WTC11 (cell line): Measurements from ENCODE around the gene WDR81. TPM values are rescaled to one million over a fixed set of nuclear protein-coding genes. Genes with fewer than 3 reads are reported as not detected.
A peak's percentile ranks its signal among the peaks of the same experiment; 100 is the strongest.

ENCODE experiments used
- ATAC-seq: fragments of 200-7000 bp; cut with Tn5 transposase; 2 replicates; pipeline ENCODE4 v1.10.0; 2021; ENCODE audit warnings: mild to moderate bottlenecking, moderate library complexity
- CTCF ChIA-PET: fragments of 300-600 bp; sonication (Branson Sonifier 250); formaldehyde crosslinking; loops from one replicate; lab custom pipeline; 2021; ENCODE audit warnings: antibody characterized with exemption; lab: Charles Lee
- POLR2A ChIA-PET: fragments of 350-600 bp; sonication (Branson Sonifier 250); formaldehyde crosslinking; loops from one replicate; lab custom pipeline; 2021; ENCODE audit warnings: antibody characterized with exemption; lab: Charles Lee
- DNase-seq: peaks from one replicate; pipeline ENCODE4 v3.0.0; 2021; ENCODE audit warnings: low spot score
- H3K27ac Mint-ChIP-seq: 2 replicates; pipeline ENCODE4 v1.8.0; 2021; ENCODE audit warnings: mixed read lengths
- H3K27me3 Mint-ChIP-seq: 2 replicates; pipeline ENCODE4 v1.8.0; 2021; ENCODE audit warnings: low read depth, mild to moderate bottlenecking, moderate library complexity, mixed read lengths
- H3K36me3 Mint-ChIP-seq: 2 replicates; pipeline ENCODE4 v1.8.0; 2021; ENCODE audit warnings: mixed read lengths
- H3K4me1 Mint-ChIP-seq: 2 replicates; pipeline ENCODE4 v1.8.0; 2022; ENCODE audit warnings: mixed read lengths
- H3K4me3 Mint-ChIP-seq: 2 replicates; pipeline ENCODE4 v1.8.0; 2021; ENCODE audit warnings: mild to moderate bottlenecking, moderate library complexity, mixed read lengths
- H3K9me3 Mint-ChIP-seq: 2 replicates; pipeline ENCODE4 v1.8.0; 2021; ENCODE audit warnings: mixed read lengths
- CREB1 ChIP-seq: sonication (generic); formaldehyde crosslinking; IDR thresholded peaks from 2 replicates; pipeline ENCODE4 v1.8.0; 2023; ENCODE audit warnings: mild to moderate bottlenecking, missing genetic modification reagents
- ELF4 ChIP-seq: sonication (generic); formaldehyde crosslinking; IDR thresholded peaks from 2 replicates; pipeline ENCODE4 v1.8.1; 2022; ENCODE audit warnings: low read depth, mild to moderate bottlenecking, moderate library complexity, missing genetic modification reagents
- SP1 ChIP-seq: sonication (generic); formaldehyde crosslinking; conservative IDR thresholded peaks from 2 replicates; pipeline ENCODE4 v1.8.1; 2022; ENCODE audit warnings: missing genetic modification reagents
- TCF7 ChIP-seq: sonication (generic); formaldehyde crosslinking; IDR thresholded peaks from 2 replicates; pipeline ENCODE4 v1.8.0; 2022; ENCODE audit warnings: mild to moderate bottlenecking, low read depth, missing genetic modification reagents, moderate library complexity
- TP53 ChIP-seq: sonication (generic); formaldehyde crosslinking; IDR thresholded peaks from 2 replicates; pipeline ENCODE4 v1.8.1; 2023; ENCODE audit warnings: mild to moderate bottlenecking, missing genetic modification reagents
- ZNF263 ChIP-seq: sonication (generic); formaldehyde crosslinking; IDR thresholded peaks from 2 replicates; pipeline ENCODE4 v1.8.1; 2022; ENCODE audit warnings: low read depth, mild to moderate bottlenecking, moderate library complexity, missing genetic modification reagents
- ZNF317 ChIP-seq: sonication (generic); formaldehyde crosslinking; IDR thresholded peaks from 2 replicates; pipeline ENCODE4 v1.8.1; 2023; ENCODE audit warnings: low read depth, mild to moderate bottlenecking, moderate library complexity, missing genetic modification reagents, borderline replicate concordance
- ZNF416 ChIP-seq: fragments of 250-450 bp; sonication (Bioruptor Pico); IDR thresholded peaks from 2 replicates; pipeline ENCODE4 v1.9.0; 2021; ENCODE audit warnings: mild to moderate bottlenecking, inconsistent platforms
- ZNF423 ChIP-seq: fragments of 250-450 bp; sonication (Bioruptor Pico); IDR thresholded peaks from 2 replicates; pipeline ENCODE4 v2.1.2; 2022; ENCODE audit warnings: mild to moderate bottlenecking, moderate library complexity
- ZNF671 ChIP-seq: fragments of 250-450 bp; sonication (Bioruptor Pico); IDR thresholded peaks from 2 replicates; pipeline ENCODE4 v1.8.0; 2021; ENCODE audit warnings: mild to moderate bottlenecking
- total RNA-seq: library from RNA; stranded (reverse); gene quantifications from 3 replicates; pipeline ENCODE4 v1.2.3, GENCODE V29; 2021
- TF ChIP-seq, protein P1 (sequence below): sonication (generic); formaldehyde crosslinking; IDR thresholded peaks from 2 replicates; pipeline ENCODE4 v1.8.1; 2023; ENCODE audit warnings: mild to moderate bottlenecking, missing genetic modification reagents, borderline replicate concordance
- TF ChIP-seq, protein P2 (sequence below): sonication (generic); formaldehyde crosslinking; IDR thresholded peaks from 2 replicates; pipeline ENCODE4 v1.8.0; 2022; ENCODE audit warnings: mild to moderate bottlenecking, missing genetic modification reagents
- TF ChIP-seq, protein P3 (sequence below): sonication (generic); formaldehyde crosslinking; IDR thresholded peaks from 2 replicates; pipeline ENCODE4 v1.8.1; 2023; ENCODE audit warnings: mild to moderate bottlenecking, moderate library complexity, missing genetic modification reagents
- TF ChIP-seq, protein P4 (sequence below): fragments of 250-450 bp; sonication (Bioruptor Pico); conservative IDR thresholded peaks from 2 replicates; pipeline ENCODE4 v1.9.0; 2021; ENCODE audit warnings: mild to moderate bottlenecking
- TF ChIP-seq, protein P5 (sequence below): fragments of 200-600 bp; IDR thresholded peaks from 2 replicates; pipeline ENCODE4 v1.8.0; 2022; ENCODE audit warnings: antibody characterized with exemption
- TF ChIP-seq, protein P6 (sequence below): sonication (generic); formaldehyde crosslinking; IDR thresholded peaks from 2 replicates; pipeline ENCODE4 v1.8.1; 2023; ENCODE audit warnings: mild to moderate bottlenecking, missing genetic modification reagents

WDR81 gene
- total RNA-seq, 1 experiment from 2014 or later: 16.4 TPM

DNA sequence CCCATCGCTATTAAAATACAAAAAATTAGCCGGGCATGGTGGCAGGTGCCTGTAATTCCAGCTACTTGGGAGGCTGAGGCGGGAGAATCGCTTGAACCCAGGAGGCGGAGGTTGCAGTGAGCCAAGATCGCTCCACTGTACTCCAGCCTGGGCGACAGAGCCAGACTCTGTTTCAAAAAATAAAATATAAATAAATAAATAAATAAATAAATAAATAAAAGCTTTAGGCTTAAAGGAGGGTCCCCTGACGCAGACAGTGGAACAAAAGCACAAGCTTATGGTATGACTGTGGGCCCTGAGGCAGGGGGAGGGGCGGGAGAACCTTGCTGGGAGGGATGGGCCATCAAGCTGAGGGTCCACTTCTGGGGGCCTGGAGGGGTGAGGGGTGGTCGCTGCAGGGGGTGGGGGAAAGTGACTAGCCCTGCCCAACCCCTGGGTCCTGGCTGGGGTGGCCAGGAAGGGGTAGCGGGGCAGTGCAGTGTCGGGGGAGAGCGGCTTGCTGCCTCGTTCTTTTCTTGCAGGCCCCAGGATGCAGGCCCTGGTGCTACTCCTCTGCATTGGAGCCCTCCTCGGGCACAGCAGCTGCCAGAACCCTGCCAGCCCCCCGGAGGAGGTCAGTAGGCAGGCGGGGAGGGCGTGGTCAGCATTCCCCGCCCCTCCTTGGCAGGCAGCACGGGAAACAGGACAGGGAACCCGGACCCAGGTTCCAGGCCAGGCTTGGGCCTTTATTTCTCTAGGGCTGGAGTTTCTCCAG lies 42.1 kb downstream of the WDR81 start (continued):
- TF ChIP-seq, protein P1, sequence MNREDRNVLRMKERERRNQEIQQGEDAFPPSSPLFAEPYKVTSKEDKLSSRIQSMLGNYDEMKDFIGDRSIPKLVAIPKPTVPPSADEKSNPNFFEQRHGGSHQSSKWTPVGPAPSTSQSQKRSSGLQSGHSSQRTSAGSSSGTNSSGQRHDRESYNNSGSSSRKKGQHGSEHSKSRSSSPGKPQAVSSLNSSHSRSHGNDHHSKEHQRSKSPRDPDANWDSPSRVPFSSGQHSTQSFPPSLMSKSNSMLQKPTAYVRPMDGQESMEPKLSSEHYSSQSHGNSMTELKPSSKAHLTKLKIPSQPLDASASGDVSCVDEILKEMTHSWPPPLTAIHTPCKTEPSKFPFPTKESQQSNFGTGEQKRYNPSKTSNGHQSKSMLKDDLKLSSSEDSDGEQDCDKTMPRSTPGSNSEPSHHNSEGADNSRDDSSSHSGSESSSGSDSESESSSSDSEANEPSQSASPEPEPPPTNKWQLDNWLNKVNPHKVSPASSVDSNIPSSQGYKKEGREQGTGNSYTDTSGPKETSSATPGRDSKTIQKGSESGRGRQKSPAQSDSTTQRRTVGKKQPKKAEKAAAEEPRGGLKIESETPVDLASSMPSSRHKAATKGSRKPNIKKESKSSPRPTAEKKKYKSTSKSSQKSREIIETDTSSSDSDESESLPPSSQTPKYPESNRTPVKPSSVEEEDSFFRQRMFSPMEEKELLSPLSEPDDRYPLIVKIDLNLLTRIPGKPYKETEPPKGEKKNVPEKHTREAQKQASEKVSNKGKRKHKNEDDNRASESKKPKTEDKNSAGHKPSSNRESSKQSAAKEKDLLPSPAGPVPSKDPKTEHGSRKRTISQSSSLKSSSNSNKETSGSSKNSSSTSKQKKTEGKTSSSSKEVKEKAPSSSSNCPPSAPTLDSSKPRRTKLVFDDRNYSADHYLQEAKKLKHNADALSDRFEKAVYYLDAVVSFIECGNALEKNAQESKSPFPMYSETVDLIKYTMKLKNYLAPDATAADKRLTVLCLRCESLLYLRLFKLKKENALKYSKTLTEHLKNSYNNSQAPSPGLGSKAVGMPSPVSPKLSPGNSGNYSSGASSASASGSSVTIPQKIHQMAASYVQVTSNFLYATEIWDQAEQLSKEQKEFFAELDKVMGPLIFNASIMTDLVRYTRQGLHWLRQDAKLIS (CRISPR knock-in tag): no peak
- TF ChIP-seq TCF7: no peak

DNA sequence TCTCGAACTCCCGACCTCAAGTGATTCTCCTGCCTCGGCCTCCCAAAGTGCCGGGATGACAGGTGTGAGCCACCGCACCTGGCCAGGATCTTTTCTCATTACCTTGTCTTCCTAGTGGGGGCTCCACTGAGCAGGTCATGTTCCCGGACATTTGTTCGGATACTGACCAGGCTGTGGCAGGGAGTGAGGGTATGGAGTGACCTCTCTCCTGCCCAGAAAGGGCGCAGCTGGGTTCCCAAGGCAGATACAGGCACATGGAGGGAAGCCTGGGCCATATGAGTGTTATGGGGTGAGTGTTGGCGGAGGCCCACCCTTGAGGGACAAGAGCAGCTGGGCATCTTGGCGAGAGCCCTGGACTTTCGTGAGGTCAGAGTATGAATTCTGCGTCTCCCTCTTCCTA lies 42.9 kb downstream of the WDR81 start:
- CTCF ChIA-PET: interaction anchor here (4.1 kb wide), 1 partner anchor 53 kb away, joined by 26 read pairs; no protein-coding TSS in a partner anchor

DNA sequence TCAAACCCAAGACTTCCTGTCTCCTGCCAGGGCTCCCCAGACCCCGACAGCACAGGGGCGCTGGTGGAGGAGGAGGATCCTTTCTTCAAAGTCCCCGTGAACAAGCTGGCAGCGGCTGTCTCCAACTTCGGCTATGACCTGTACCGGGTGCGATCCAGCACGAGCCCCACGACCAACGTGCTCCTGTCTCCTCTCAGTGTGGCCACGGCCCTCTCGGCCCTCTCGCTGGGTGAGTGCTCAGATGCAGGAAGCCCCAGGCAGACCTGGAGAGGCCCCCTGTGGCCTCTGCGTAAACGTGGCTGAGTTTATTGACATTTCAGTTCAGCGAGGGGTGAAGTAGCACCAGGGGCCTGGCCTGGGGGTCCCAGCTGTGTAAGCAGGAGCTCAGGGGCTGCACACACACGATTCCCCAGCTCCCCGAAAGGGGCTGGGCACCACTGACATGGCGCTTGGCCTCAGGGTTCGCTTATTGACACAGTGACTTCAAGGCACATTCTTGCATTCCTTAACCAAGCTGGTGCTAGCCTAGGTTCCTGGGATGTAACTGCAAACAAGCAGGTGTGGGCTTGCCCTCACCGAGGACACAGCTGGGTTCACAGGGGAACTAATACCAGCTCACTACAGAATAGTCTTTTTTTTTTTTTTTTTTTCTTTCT lies 45.4 kb downstream of the WDR81 start:
- CTCF ChIA-PET: interaction anchor here (0.7 to 4.1 kb wide), 14 partner anchors 8 to 140 kb away, joined by 3 to 26 read pairs (median 6); partner anchors contain the start of genes SERPINF1 and WDR81
- H3K36me3 Mint-ChIP-seq: no peaks in the 10 kb centered on the region; the same call in 1 of the 2 replicates
- 0 out of 2 replicates have a peak, but pooled peaks have one; percentile 35 for TF ChIP-seq SP1 (CRISPR knock-in tag)
- peak; percentile 40; the same call in 1 of the 2 replicates for TF ChIP-seq ZNF263
- no peak for TF ChIP-seq CREB1 (CRISPR knock-in tag)
- TF ChIP-seq TP53 (CRISPR knock-in tag): 0 out of 2 replicates have a peak, but pooled peaks have one; percentile 35
- TF ChIP-seq, protein P2, sequence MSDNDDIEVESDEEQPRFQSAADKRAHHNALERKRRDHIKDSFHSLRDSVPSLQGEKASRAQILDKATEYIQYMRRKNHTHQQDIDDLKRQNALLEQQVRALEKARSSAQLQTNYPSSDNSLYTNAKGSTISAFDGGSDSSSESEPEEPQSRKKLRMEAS (CRISPR knock-in tag): no peak
- peak; percentile 97 for TF ChIP-seq ZNF423 (CRISPR knock-in tag)
- TF ChIP-seq, protein P3, sequence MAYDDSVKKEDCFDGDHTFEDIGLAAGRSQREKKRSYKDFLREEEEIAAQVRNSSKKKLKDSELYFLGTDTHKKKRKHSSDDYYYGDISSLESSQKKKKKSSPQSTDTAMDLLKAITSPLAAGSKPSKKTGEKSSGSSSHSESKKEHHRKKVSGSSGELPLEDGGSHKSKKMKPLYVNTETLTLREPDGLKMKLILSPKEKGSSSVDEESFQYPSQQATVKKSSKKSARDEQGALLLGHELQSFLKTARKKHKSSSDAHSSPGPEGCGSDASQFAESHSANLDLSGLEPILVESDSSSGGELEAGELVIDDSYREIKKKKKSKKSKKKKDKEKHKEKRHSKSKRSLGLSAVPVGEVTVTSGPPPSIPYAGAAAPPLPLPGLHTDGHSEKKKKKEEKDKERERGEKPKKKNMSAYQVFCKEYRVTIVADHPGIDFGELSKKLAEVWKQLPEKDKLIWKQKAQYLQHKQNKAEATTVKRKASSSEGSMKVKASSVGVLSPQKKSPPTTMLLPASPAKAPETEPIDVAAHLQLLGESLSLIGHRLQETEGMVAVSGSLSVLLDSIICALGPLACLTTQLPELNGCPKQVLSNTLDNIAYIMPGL (CRISPR knock-in tag): 0 out of 2 replicates have a peak, but pooled peaks have one; percentile 20
- TF ChIP-seq, protein P4, sequence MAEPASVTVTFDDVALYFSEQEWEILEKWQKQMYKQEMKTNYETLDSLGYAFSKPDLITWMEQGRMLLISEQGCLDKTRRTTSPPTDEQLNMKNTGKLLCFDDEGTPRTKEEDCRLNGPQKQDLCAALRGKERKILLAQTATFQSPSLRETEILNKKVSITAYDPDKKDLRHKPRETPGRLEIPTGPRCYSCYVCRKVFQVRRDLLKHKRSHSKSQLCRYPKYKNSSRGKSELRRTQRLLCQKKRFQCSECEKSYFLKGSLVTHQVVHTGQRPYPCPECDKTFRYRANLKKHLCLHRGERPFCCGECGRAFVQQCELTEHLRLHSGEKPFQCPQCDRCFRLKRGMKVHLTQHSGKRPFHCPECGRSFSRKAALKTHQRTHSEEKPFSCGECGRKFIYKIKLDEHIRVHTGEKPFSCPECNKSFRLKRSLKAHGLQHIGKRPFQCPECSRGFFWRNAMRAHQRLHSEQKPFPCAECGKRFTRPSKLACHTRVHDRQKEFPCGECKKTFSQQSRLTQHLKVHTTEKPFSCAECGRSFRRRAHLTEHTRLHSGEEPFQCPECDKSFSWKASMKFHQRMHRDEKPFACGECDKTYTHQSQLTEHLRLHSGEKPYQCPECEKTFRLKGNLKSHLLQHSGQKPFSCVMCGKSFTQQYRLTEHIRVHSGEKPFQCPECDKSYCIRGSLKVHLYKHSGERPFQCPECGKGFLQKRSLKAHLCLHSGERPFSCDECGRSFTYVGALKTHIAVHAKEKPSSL (CRISPR knock-in tag): no peak
- POLR2A ChIA-PET: interaction anchor here (0.6 to 2.3 kb wide), 6 partner anchors 8 to 200 kb away, joined by 4 to 17 read pairs (median 7); partner anchors contain the start of gene SERPINF1
- H3K4me3 Mint-ChIP-seq: peak overlapping the region; percentile 50
- H3K27me3 Mint-ChIP-seq: no peaks in the 10 kb centered on the region
- peaks cover 15% of the 10 kb centered on the region for H3K4me1 Mint-ChIP-seq
- peak overlapping the region; percentile 93 for H3K27ac Mint-ChIP-seq
- no peaks in the 10 kb centered on the region for H3K9me3 Mint-ChIP-seq
- DNase-seq (peak; percentile 65), ATAC-seq (peak; percentile 87)

More for the DNA sequence above, 42.9 kb downstream of the WDR81 start:
- TF ChIP-seq SP1 (CRISPR knock-in tag): no peak
- TF ChIP-seq, protein P5, sequence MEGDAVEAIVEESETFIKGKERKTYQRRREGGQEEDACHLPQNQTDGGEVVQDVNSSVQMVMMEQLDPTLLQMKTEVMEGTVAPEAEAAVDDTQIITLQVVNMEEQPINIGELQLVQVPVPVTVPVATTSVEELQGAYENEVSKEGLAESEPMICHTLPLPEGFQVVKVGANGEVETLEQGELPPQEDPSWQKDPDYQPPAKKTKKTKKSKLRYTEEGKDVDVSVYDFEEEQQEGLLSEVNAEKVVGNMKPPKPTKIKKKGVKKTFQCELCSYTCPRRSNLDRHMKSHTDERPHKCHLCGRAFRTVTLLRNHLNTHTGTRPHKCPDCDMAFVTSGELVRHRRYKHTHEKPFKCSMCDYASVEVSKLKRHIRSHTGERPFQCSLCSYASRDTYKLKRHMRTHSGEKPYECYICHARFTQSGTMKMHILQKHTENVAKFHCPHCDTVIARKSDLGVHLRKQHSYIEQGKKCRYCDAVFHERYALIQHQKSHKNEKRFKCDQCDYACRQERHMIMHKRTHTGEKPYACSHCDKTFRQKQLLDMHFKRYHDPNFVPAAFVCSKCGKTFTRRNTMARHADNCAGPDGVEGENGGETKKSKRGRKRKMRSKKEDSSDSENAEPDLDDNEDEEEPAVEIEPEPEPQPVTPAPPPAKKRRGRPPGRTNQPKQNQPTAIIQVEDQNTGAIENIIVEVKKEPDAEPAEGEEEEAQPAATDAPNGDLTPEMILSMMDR: no peak
- TF ChIP-seq ZNF416 (CRISPR knock-in tag): no peak
- TF ChIP-seq, protein P6, sequence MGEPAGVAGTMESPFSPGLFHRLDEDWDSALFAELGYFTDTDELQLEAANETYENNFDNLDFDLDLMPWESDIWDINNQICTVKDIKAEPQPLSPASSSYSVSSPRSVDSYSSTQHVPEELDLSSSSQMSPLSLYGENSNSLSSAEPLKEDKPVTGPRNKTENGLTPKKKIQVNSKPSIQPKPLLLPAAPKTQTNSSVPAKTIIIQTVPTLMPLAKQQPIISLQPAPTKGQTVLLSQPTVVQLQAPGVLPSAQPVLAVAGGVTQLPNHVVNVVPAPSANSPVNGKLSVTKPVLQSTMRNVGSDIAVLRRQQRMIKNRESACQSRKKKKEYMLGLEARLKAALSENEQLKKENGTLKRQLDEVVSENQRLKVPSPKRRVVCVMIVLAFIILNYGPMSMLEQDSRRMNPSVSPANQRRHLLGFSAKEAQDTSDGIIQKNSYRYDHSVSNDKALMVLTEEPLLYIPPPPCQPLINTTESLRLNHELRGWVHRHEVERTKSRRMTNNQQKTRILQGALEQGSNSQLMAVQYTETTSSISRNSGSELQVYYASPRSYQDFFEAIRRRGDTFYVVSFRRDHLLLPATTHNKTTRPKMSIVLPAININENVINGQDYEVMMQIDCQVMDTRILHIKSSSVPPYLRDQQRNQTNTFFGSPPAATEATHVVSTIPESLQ (CRISPR knock-in tag): no peak
- no peak for TF ChIP-seq ZNF671 (CRISPR knock-in tag)
- TF ChIP-seq ELF4: no peak
- no peak for TF ChIP-seq ZNF317 (CRISPR knock-in tag)
- Mint-ChIP-seq H3K9me3 (no peaks in the 10 kb centered on the region), H3K36me3 (no peaks in the 10 kb centered on the region; the same call in 1 of the 2 replicates), H3K4me1 (peaks cover 28% of the 10 kb centered on the region), H3K4me3 (no peak overlapping the region), H3K27ac (no peak overlapping the region), H3K27me3 (no peaks in the 10 kb centered on the region)
- DNase-seq (no peak), ATAC-seq (no peak)
- POLR2A ChIA-PET: no interaction called here
